GM06990 (cell line): Measurements from ENCODE around the gene RAD9A.

Source experiments
- DNase-seq: peaks from one replicate; pipeline ENCODE4 v3.0.0-alpha.2; 2011; ENCODE audit not compliant: insufficient read length; ENCODE audit errors: extremely low read depth
- H3K27me3 ChIP-seq: replicated peaks from 2 replicates; pipeline ENCODE4 v1.6.0; 2011; ENCODE audit warnings: low read length; ENCODE audit not compliant: control insufficient read depth, insufficient read depth
- H3K36me3 ChIP-seq: 2 replicates; pipeline ENCODE4 v1.5.1; 2011; ENCODE audit warnings: low read length; ENCODE audit not compliant: control insufficient read depth, insufficient read depth
- H3K4me3 ChIP-seq: replicated peaks from 2 replicates; pipeline ENCODE4 v1.5.1; 2011; ENCODE audit warnings: low read depth, mild to moderate bottlenecking, control low read depth, low read length
- TF ChIP-seq, protein P1 (sequence below): IDR thresholded peaks from 2 replicates; pipeline ENCODE4 v1.5.1; 2011; ENCODE audit warnings: low read length, control low read depth, mild to moderate bottlenecking, inconsistent platforms; ENCODE audit not compliant: insufficient read depth, poor library complexity, severe bottlenecking

RAD9A gene

DNA sequence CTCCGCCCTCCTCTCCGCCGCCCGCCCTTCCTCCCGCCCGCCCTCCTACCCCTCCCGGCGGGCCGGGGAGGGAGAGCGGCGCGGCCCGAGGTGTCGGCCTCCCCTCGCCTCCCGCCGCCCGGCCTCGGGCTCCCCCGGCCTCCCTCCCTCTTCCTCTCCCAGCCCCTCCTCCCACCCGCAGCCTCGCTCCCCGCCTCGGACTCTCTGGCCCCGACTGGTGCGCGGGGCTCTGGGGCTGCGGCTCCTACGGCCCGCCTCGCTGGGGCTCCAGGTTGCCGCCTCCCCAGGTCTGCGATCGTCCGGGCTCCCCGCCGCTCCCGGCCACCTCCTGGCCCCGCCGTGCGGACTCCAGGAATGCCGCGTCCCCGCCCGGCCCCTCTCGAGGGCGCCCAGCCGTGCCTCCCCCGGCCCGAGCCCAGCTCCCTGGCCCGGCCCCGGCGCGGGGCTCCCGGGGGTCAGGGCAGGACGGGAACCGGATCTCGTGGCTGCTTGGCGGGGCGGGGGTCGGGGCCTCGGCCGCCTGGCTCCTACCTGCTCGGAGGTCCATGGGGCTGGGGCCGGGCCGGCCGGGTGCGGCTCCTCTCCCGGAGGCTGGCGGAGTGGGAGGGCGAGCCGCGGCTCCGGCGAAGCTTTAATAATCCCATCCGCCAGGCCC is 18.7 kb upstream of the RAD9A start, which contains the start of gene CLCF1:
Gene CLCF1 (minus strand): TSS at position 606 of the 655 bp plus-strand sequence. CDS start 59 bp downstream, at position 547.
- H3K36me3 ChIP-seq = no peaks in the 10 kb centered on the region
- TF ChIP-seq, protein P1, sequence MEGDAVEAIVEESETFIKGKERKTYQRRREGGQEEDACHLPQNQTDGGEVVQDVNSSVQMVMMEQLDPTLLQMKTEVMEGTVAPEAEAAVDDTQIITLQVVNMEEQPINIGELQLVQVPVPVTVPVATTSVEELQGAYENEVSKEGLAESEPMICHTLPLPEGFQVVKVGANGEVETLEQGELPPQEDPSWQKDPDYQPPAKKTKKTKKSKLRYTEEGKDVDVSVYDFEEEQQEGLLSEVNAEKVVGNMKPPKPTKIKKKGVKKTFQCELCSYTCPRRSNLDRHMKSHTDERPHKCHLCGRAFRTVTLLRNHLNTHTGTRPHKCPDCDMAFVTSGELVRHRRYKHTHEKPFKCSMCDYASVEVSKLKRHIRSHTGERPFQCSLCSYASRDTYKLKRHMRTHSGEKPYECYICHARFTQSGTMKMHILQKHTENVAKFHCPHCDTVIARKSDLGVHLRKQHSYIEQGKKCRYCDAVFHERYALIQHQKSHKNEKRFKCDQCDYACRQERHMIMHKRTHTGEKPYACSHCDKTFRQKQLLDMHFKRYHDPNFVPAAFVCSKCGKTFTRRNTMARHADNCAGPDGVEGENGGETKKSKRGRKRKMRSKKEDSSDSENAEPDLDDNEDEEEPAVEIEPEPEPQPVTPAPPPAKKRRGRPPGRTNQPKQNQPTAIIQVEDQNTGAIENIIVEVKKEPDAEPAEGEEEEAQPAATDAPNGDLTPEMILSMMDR = no peak
- peak within 1 kb of the TSS; percentile 56 for H3K4me3 ChIP-seq
- H3K27me3 ChIP-seq = peaks cover 3% of the 10 kb centered on the region; the same call in 1 of the 2 replicates
- peak; percentile 56 for DNase-seq

DNA sequence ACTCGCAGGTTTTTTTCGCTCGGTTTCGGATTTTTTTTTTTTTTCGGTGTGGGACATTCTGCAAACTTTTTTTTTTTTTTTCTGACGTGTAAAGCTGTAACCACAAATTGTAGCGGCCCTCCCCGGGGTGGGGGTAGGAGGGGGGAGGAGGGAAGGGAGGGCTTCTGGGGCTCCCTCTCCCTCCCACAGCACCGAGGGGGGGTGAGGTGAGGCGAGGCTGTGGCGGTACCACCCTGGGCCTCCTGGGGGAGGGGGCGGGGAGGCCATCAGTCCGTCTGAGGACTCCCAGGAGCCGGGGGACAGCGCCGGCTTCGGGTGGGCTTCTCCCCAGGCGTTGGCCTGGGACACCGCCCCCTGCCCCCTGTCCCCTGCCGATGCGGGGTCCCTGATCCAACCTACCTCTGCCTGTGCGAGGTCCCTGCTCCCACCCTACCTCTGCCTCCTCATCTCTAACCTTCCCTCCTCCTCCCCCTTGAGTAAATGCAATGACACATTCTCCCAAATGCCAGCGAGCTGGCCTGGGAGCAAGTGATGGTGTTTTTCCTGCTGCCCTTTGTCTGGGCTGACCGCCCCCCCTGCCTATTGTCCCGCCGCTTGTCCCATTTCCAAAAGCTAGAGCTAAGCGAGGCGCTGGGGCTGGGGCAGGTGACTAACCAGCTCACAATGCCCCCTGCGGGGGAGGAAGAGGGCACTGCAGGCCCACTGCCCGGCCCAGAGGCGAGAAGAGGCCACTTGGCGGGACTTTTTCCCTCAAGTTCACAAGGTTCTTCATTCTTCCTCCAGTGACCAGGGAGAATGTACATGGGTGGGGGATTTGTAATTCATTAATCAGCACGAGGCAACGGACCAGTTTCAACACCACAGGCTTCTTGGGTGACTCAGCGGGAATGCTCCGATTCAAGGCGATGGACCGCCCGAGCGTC is 17.9 kb upstream of the RAD9A start:
- DNase-seq = peak; percentile 59
- TF ChIP-seq, protein P1 = peak; percentile 62
- Histone ChIP-seq H3K4me3 (peak overlapping the region; percentile 56), H3K27me3 (peaks cover 3% of the 10 kb centered on the region; the same call in 1 of the 2 replicates), H3K36me3 (no peaks in the 10 kb centered on the region)

GRCh38 chr11:67374571-67375281 is 17.1 kb upstream of the RAD9A start:
- H3K36me3 ChIP-seq = no peaks in the 10 kb centered on the region
- H3K27me3 ChIP-seq = peaks cover 3% of the 10 kb centered on the region; the same call in 1 of the 2 replicates
- no peak for DNase-seq
- no peak overlapping the region for H3K4me3 ChIP-seq
- TF ChIP-seq, protein P1 = no peak

DNA sequence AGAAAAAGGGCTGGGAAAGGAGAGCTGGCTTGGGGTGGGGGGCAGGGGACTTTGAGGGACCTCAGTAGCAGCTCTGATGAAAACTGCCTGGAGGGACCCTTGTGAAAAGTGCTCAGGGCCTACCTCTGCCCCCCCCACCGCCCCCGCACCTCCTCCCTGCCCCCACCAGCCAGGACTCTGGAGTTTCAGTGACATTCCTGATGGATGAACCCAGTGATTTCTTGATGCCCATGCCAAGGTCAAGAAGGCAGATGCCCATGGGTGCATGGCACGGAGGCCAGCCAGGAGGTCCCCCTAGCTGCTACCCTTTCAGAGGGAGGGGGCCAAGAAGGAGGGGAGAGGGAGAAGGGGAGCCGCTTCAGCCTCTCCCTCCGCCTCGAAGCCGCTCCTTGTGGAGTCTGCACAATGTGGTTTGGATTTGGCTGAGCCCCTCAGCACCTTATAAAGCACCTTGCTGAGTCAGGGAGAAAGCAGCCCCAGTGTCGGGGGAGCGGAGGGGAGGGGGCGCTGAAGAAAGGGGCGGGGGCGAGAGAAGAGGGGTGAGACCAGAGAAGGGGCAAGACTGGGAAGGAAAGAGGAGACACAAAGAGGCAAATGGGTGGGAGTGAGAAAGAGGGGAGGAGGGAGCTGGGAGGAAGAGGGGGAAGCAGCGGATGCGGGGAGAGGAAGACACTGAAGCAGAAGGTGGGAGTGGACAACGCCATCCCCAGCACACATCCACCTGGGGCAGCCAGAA is 16.3 kb upstream of the RAD9A start:
- Histone ChIP-seq H3K36me3 (no peaks in the 10 kb centered on the region), H3K4me3 (no peak overlapping the region), H3K27me3 (peaks cover 3% of the 10 kb centered on the region; the same call in 1 of the 2 replicates)
- no peak for DNase-seq
- TF ChIP-seq, protein P1 = no peak
